Gastroesophageal sphincter (tissue), 4 donors: ENCODE measurements around the gene OVCH1. TPM values are rescaled to one million over a fixed set of nuclear protein-coding genes. Genes with fewer than 3 reads are reported as not detected.

ENCODE experiments used
- ATAC-seq: fragments of 150-250 bp; one replicate; pipeline ENCODE4 v1.9.1; 2016; ENCODE audit warnings: mild to moderate bottlenecking, moderate library complexity
- H3K27ac ChIP-seq, 4 donors: fragments of 200-600 bp; sonication (generic) in 3 of 4; 1 replicate in 3 of 4; 2 replicates in 1 of 4; pipeline ENCODE4 v1.5.1; 2016 to 2019
- H3K27me3 ChIP-seq: fragments of 200-600 bp; sonication (generic); one replicate; pipeline ENCODE4 v1.5.1; 2019
- H3K36me3 ChIP-seq, 2 donors: fragments of 200-600 bp; sonication (generic); one replicate each; pipeline ENCODE4 v1.5.1; 2019; ENCODE audit warnings: control low read depth in 1 of 2
- H3K4me1 ChIP-seq, 3 donors: fragments of 200-600 bp; sonication (generic); 1 replicate in 2 of 3; 2 replicates in 1 of 3; pipeline ENCODE4 v1.5.1; 2016 to 2019; ENCODE audit warnings: control low read depth in 2 of 3
- H3K4me3 ChIP-seq, 2 donors: fragments of 200-600 bp; sonication (generic); one replicate each; pipeline ENCODE4 v1.5.1; 2019; ENCODE audit warnings: mild to moderate bottlenecking in 1 of 2, moderate library complexity in 1 of 2
- H3K9me3 ChIP-seq, 3 donors: fragments of 200-600 bp; sonication (generic); one replicate each; pipeline ENCODE4 v1.5.1; 2017 to 2019; ENCODE audit warnings: control low read depth in 2 of 3
- EP300 ChIP-seq: sonication (generic); formaldehyde crosslinking; IDR thresholded peaks from one replicate; pipeline ENCODE4 v1.6.1; 2017; ENCODE audit warnings: antibody characterized with exemption, mild to moderate bottlenecking
- POLR2A ChIP-seq, 2 donors: fragments of 450-650 bp; IDR thresholded peaks; one replicate each; pipeline ENCODE4 v1.6.1; 2017; ENCODE audit warnings: antibody characterized with exemption in 2 of 2, mild to moderate bottlenecking in 2 of 2, moderate library complexity in 1 of 2
- POLR2AphosphoS5 ChIP-seq: sonication (generic); formaldehyde crosslinking; IDR thresholded peaks from one replicate; pipeline ENCODE4 v1.6.1; 2017; ENCODE audit warnings: antibody characterized with exemption
- WGBS, 2 donors: methylation state at CpG; one replicate each; pipeline ENCODE4 v1.1.5; 2018; ENCODE audit warnings: low coverage in 1 of 2; 5-methylcytosine and 5-hydroxymethylcytosine counted together
- total RNA-seq, 4 donors: library from RNA; depleted of rRNA; stranded (reverse); fragments of >200 nt; gene quantifications; one replicate each; pipeline ENCODE4 v1.1.0, GENCODE V29; 2016
- TF ChIP-seq, protein P1 (sequence below), 4 experiments: fragments of 200-600 bp in 2 of 4; fragments of 450-650 bp in 2 of 4; sonication (generic) in 1 of 4; IDR thresholded peaks; one replicate each; pipeline ENCODE4 v1.5.1; 2017 to 2019; ENCODE audit warnings: antibody characterized with exemption in 4 of 4, mild to moderate bottlenecking in 2 of 4, moderate library complexity in 2 of 4

The OVCH1 gene
- total RNA-seq, 4 donors from 2014 or later: 0.13 to 0.57 (median 0.43) TPM

- ATAC-seq: no peak
- Histone ChIP-seq H3K27me3 (no peaks in the 10 kb centered on the region), H3K36me3 (no peaks in the 10 kb centered on the region), H3K4me3 (no peak overlapping the region), H3K27ac (no peak overlapping the region), H3K4me1 (no peaks in the 10 kb centered on the region), H3K9me3 (no peaks in the 10 kb centered on the region)
- WGBS, 2 donors: 51 to 57% methylated on average over 2 of the region's 2 CpGs
- no peak for TF ChIP-seq POLR2AphosphoS5
- TF ChIP-seq, protein P1, sequence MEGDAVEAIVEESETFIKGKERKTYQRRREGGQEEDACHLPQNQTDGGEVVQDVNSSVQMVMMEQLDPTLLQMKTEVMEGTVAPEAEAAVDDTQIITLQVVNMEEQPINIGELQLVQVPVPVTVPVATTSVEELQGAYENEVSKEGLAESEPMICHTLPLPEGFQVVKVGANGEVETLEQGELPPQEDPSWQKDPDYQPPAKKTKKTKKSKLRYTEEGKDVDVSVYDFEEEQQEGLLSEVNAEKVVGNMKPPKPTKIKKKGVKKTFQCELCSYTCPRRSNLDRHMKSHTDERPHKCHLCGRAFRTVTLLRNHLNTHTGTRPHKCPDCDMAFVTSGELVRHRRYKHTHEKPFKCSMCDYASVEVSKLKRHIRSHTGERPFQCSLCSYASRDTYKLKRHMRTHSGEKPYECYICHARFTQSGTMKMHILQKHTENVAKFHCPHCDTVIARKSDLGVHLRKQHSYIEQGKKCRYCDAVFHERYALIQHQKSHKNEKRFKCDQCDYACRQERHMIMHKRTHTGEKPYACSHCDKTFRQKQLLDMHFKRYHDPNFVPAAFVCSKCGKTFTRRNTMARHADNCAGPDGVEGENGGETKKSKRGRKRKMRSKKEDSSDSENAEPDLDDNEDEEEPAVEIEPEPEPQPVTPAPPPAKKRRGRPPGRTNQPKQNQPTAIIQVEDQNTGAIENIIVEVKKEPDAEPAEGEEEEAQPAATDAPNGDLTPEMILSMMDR (IDR thresholded peaks at IDR 0.05): no peak
- TF ChIP-seq POLR2A (IDR thresholded peaks at IDR 0.05): no peak
- TF ChIP-seq EP300: no peak
Observed at GRCh38 chr12:29425722-29426121, 71.8 kb downstream of the OVCH1 start.

GRCh38 chr12:29416748-29417147, 80.7 kb downstream of the OVCH1 start:
- H3K4me3 ChIP-seq: no peak overlapping the region
- no peak overlapping the region for H3K27ac ChIP-seq
- H3K9me3 ChIP-seq: peaks cover 0 to 5% (median 0%) of the 10 kb centered on the region in 3 donors
- no peaks in the 10 kb centered on the region for H3K36me3 ChIP-seq
- H3K4me1 ChIP-seq: no peaks in the 10 kb centered on the region
- no peak for ATAC-seq
- TF ChIP-seq EP300 (no peak), POLR2A (IDR thresholded peaks at IDR 0.05) (no peak), POLR2AphosphoS5 (no peak)
- TF ChIP-seq, protein P1 (IDR thresholded peaks at IDR 0.05): no peak
- no peaks in the 10 kb centered on the region for H3K27me3 ChIP-seq

DNA sequence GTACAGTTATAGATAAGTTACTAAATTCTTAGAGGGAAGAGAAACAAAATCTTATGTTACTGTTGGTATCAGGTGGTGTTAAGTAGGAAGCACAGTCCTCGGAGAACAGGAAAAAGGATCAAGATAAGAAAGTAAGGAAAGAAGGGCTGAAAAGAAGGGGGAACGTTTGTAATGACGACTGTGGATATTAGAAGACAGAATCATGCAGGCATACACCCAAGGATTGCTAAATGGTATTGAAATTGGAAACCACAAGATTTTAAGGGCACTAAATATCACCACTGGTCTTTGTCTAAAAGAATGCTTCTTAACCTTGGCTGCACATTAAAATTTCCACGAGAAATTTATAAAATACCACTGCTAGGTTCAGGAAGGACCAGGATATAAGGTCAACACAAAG, 82.4 kb downstream of the OVCH1 start:
- no peak for ATAC-seq

DNA sequence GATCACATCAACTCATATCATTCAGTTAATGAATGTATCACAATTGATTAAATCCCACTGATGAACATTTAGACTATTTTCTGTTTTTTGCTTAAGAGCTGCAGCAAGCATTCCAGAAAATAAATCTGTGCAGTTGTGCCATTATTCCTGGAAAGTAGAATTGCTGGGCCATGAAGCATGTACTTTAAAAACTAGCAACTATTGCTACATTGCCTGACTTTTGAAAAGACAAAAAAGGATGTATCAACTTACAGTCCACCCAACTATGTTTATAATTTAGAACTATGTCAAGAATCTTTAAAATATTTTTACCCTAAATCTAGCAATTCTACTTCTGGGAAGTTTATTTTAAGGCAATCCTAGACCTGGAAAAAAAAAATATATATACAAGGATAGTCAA, 83.1 kb downstream of the OVCH1 start:
- Histone ChIP-seq H3K27ac (no peak overlapping the region), H3K4me1 (no peaks in the 10 kb centered on the region), H3K9me3 (peaks cover 0 to 6% (median 0%) of the 10 kb centered on the region in 3 donors), H3K36me3 (no peaks in the 10 kb centered on the region), H3K4me3 (no peak overlapping the region), H3K27me3 (no peaks in the 10 kb centered on the region)
- ATAC-seq: no peak
- TF ChIP-seq EP300: no peak
- no peak for TF ChIP-seq POLR2AphosphoS5
- TF ChIP-seq, protein P1 (IDR thresholded peaks at IDR 0.05): no peak
- no peak for TF ChIP-seq POLR2A (IDR thresholded peaks at IDR 0.05)

More for the DNA sequence above, 82.4 kb downstream of the OVCH1 start:
- Histone ChIP-seq H3K4me3 (no peak overlapping the region), H3K27ac (no peak overlapping the region), H3K36me3 (no peaks in the 10 kb centered on the region), H3K4me1 (no peaks in the 10 kb centered on the region), H3K9me3 (peaks cover 0 to 6% (median 0%) of the 10 kb centered on the region in 3 donors), H3K27me3 (no peaks in the 10 kb centered on the region)
- TF ChIP-seq POLR2A (IDR thresholded peaks at IDR 0.05): no peak
- no peak for TF ChIP-seq POLR2AphosphoS5
- no peak for TF ChIP-seq EP300
- TF ChIP-seq, protein P1 (IDR thresholded peaks at IDR 0.05): no peak
- 46 to 63% methylated on average over 4 of the region's 4 CpGs for WGBS, 2 donors

DNA sequence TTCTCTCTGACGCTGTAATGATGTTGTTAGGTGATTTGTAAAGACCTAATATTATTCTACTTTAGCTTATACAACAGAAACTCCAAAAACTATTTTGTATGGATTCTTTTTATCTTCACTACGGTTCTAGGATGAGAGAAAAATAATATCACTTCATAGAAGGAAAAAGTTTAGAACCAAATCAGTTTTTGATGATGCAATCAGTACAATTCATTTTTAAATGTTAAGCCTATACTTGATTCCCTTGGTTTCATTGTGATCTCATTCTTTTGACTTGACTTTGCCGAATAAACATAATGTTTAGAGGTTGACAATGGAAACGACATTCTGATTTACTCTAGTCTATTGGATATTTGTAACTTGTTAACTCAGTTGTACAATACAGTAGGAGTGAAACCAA, 91.9 kb downstream of the OVCH1 start:
- no peak for TF ChIP-seq POLR2AphosphoS5
- TF ChIP-seq POLR2A (IDR thresholded peaks at IDR 0.05): no peak
- TF ChIP-seq EP300: no peak
- TF ChIP-seq, protein P1 (IDR thresholded peaks at IDR 0.05): no peak
- Histone ChIP-seq H3K4me1 (no peaks in the 10 kb centered on the region), H3K36me3 (no peaks in the 10 kb centered on the region), H3K9me3 (no peaks in the 10 kb centered on the region), H3K27ac (no peak overlapping the region), H3K4me3 (no peak overlapping the region), H3K27me3 (no peaks in the 10 kb centered on the region)
- no peak for ATAC-seq
- WGBS, 2 donors: 52 to 60% methylated on average over 4 of the region's 4 CpGs
